ENCODE results near the gene ZDHHC12.

DNA sequence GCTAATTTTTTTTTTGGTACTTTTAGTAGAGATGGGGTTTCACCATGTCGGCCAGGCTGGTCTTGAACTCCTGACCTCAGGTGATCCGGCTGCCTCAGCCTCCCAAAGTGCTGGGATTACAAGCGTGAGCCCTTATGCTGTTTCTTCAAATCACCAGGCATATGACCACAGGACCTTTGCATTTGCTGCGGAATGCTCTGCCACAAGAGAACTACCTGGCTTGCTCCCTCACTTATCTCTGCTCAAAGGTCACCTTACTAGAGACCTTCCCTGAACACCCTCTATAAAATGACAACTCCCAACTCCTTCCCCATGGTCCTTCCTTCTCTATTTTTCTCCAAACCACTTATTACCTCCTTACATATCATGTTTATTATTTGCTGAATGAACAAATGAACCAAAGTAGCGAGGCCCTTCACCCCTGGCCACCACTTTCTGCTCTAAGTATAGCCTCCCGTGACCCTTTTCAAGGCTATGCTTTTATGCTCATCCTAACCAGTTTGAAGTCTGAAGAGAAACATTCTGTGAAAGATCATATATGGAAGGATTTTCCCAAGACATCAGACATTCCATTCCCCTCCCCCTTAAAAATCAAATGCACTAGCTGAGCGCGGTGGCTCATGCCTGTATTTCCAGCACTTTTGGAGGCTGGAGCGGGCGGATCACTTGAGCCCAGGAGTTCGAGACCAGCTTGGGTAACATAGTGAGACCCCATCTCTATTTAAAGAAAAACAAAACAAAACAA lies 46.5 kb upstream of the ZDHHC12 start:
- TF ChIP-seq, protein P1, sequence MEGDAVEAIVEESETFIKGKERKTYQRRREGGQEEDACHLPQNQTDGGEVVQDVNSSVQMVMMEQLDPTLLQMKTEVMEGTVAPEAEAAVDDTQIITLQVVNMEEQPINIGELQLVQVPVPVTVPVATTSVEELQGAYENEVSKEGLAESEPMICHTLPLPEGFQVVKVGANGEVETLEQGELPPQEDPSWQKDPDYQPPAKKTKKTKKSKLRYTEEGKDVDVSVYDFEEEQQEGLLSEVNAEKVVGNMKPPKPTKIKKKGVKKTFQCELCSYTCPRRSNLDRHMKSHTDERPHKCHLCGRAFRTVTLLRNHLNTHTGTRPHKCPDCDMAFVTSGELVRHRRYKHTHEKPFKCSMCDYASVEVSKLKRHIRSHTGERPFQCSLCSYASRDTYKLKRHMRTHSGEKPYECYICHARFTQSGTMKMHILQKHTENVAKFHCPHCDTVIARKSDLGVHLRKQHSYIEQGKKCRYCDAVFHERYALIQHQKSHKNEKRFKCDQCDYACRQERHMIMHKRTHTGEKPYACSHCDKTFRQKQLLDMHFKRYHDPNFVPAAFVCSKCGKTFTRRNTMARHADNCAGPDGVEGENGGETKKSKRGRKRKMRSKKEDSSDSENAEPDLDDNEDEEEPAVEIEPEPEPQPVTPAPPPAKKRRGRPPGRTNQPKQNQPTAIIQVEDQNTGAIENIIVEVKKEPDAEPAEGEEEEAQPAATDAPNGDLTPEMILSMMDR (IDR thresholded peaks at IDR 0.05): no peak
- TF ChIP-seq ZFX (IDR thresholded peaks at IDR 0.05; ENCODE audit: borderline replicate concordance): no peak

All from 22Rv1 (cell line).